ENCODE measurements around the gene PID1. TPM values are rescaled to one million over a fixed set of nuclear protein-coding genes. Genes with fewer than 3 reads are reported as not detected.
A peak's percentile ranks its signal among the peaks of the same experiment; 100 is the strongest.

PID1 gene
- total and polyA plus RNA-seq, 4 donors = 17.0 to 45.7 (median 30.0) TPM

DNA sequence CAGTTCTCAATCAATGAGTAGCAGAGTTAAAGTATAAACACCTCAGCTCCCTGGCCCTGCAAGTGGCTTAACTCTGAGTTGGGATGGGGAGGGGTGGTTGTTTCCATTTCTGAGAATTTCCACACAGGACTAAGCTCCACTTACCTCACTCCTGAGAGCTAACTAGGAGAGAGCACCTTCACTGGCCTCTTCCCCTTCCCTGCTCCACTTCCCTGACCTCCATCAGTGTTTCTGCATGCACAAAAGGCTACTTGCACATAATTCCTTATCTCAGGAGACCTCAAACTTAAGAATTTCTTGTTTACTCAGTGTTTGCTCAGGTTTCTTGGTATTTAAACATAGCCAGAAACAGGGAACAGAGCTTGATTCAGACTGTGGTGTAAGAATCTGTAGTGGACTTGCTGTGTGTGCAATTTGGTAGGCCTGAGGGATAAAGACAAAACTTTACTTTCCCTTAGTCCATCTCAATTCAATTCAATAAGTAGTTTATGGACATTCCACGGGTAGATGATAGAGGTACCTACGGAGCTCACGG lies 97.2 kb downstream of the PID1 start:
- peak; percentile 54 for ATAC-seq (ENCODE audit: insufficient read depth, low FRiP score)
- H3K4me1 ChIP-seq (ENCODE audit: control insufficient read depth in 5 of 5, insufficient read depth in 5 of 5, low read length in 5 of 5) = peaks cover 0 to 8% (median 3%) of the 10 kb centered on the region in 5 donors

DNA sequence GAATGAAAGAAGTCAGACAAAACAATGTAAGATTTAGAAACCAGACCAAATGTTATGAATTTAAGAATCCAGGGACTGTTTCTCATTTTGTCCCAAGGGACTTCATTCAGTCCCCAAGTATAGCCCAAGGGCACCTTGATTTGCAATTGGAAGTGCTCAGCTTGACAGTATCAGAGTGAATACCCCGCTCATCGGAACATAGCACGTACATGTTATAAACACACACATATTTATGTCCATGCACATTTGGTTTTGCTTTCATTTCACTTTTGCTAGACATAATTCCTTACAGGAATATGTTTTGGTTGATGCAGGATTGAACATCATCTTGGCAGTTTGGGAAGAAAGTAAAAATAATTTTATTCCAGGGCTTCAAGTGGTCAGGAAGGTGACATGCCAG lies 100.2 kb downstream of the PID1 start:
- H3K4me1 ChIP-seq (ENCODE audit: control insufficient read depth in 5 of 5, insufficient read depth in 5 of 5, low read length in 5 of 5) = peaks cover 0 to 8% (median 2%) of the 10 kb centered on the region in 5 donors
- no peaks in the 10 kb centered on the region for H3K27me3 ChIP-seq (ENCODE audit: control insufficient read depth in 3 of 3, insufficient read depth in 3 of 3, low read length in 2 of 3)
- peak overlapping the region in 1 of 2 donors; percentile 59 for H3K9ac ChIP-seq (ENCODE audit: insufficient read depth in 1 of 2, low read length in 2 of 2)
- whole genome bisulfite sequencing, 2 donors = 71 to 87% methylated on average over 3 of the region's 3 CpGs
- H3K36me3 ChIP-seq (ENCODE audit: control insufficient read depth in 4 of 4, insufficient read depth in 4 of 4, low read length in 4 of 4) = no peaks in the 10 kb centered on the region
- TF ChIP-seq, protein P1, sequence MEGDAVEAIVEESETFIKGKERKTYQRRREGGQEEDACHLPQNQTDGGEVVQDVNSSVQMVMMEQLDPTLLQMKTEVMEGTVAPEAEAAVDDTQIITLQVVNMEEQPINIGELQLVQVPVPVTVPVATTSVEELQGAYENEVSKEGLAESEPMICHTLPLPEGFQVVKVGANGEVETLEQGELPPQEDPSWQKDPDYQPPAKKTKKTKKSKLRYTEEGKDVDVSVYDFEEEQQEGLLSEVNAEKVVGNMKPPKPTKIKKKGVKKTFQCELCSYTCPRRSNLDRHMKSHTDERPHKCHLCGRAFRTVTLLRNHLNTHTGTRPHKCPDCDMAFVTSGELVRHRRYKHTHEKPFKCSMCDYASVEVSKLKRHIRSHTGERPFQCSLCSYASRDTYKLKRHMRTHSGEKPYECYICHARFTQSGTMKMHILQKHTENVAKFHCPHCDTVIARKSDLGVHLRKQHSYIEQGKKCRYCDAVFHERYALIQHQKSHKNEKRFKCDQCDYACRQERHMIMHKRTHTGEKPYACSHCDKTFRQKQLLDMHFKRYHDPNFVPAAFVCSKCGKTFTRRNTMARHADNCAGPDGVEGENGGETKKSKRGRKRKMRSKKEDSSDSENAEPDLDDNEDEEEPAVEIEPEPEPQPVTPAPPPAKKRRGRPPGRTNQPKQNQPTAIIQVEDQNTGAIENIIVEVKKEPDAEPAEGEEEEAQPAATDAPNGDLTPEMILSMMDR (IDR thresholded peaks at IDR 0.05; ENCODE audit: control extremely low read depth, extremely low read depth) = no peak
- no peak overlapping the region for H3K4me3 ChIP-seq
- H3K27ac ChIP-seq (ENCODE audit: low read depth in 1 of 2, low read length in 1 of 2) = no peak overlapping the region
- ATAC-seq (ENCODE audit: insufficient read depth, low FRiP score) (no peak), DNase-seq (peak in 2 of 3 donors; percentile 47 to 70)
- H3K9me3 ChIP-seq (ENCODE audit: control insufficient read depth in 4 of 4, insufficient read depth in 3 of 4, low read length in 3 of 4) = peaks cover 0 to 4% (median under 1%) of the 10 kb centered on the region in 4 donors

More for the DNA sequence above, 97.2 kb downstream of the PID1 start:
- 57 to 88% methylated on average over 3 of the region's 3 CpGs for WGBS, 2 donors
- Histone ChIP-seq H3K9ac (ENCODE audit: insufficient read depth in 1 of 2, low read length in 2 of 2) (no peak overlapping the region), H3K27ac (ENCODE audit: low read depth in 1 of 2, low read length in 1 of 2) (no peak overlapping the region), H3K36me3 (ENCODE audit: control insufficient read depth in 4 of 4, insufficient read depth in 4 of 4, low read length in 4 of 4) (no peaks in the 10 kb centered on the region), H3K27me3 (ENCODE audit: control insufficient read depth in 3 of 3, insufficient read depth in 3 of 3, low read length in 2 of 3) (no peaks in the 10 kb centered on the region), H3K4me3 (no peak overlapping the region), H3K9me3 (ENCODE audit: control insufficient read depth in 4 of 4, insufficient read depth in 3 of 4, low read length in 3 of 4) (peaks cover 0 to 4% (median under 1%) of the 10 kb centered on the region in 4 donors)
- TF ChIP-seq, protein P1 (IDR thresholded peaks at IDR 0.05; ENCODE audit: control extremely low read depth, extremely low read depth) = no peak
- peak in 2 of 3 donors; percentile 18 to 56 for DNase-seq

DNA sequence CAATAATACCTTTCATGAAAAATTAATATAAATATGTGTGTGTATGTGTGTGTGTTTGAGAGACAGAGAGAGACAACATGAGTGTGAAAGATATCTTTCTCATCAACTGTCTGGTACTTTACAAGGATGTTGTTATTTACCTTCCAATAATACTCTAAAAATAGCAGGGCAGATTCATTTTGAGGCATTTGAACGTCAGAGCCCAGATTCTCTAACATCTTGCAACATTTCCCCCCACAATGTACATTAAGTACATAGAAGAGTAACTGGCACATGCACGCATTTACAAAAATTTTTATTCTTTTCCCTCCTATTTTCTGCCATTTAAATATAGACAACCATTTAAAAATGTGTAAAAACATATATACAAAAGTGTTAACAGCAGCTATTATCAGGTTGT lies 100.9 kb downstream of the PID1 start:
- WGBS, 2 donors = 57 to 85% methylated on average over 2 of the region's 2 CpGs
- no peaks in the 10 kb centered on the region for H3K36me3 ChIP-seq (ENCODE audit: control insufficient read depth in 4 of 4, insufficient read depth in 4 of 4, low read length in 4 of 4)

More for the DNA sequence above, 100.9 kb downstream of the PID1 start:
- ATAC-seq (ENCODE audit: insufficient read depth, low FRiP score) (no peak), DNase-seq (peak in 2 of 3 donors; percentile 12 to 39)
- peaks cover 0 to 4% (median under 1%) of the 10 kb centered on the region in 4 donors for H3K9me3 ChIP-seq (ENCODE audit: control insufficient read depth in 4 of 4, insufficient read depth in 3 of 4, low read length in 3 of 4)
- no peaks in the 10 kb centered on the region for H3K27me3 ChIP-seq (ENCODE audit: control insufficient read depth in 3 of 3, insufficient read depth in 3 of 3, low read length in 2 of 3)
- H3K4me3 ChIP-seq = no peak overlapping the region
- peaks cover 0 to 8% (median 2%) of the 10 kb centered on the region in 5 donors for H3K4me1 ChIP-seq (ENCODE audit: control insufficient read depth in 5 of 5, insufficient read depth in 5 of 5, low read length in 5 of 5)
- no peak overlapping the region for H3K9ac ChIP-seq (ENCODE audit: insufficient read depth in 1 of 2, low read length in 2 of 2)
- TF ChIP-seq, protein P1 (IDR thresholded peaks at IDR 0.05; ENCODE audit: control extremely low read depth, extremely low read depth) = no peak
- H3K27ac ChIP-seq (ENCODE audit: low read depth in 1 of 2, low read length in 1 of 2) = no peak overlapping the region
